Skeletal muscle cell (primary cell): ENCODE data around the gene OR52I2.

Source experiments
- DNase-seq: peaks from one replicate; pipeline ENCODE4 v3.0.0-alpha.2; 2010; ENCODE audit warnings: low read depth
- H3K4me3 ChIP-seq: 2 replicates; pipeline ENCODE4 v1.5.1; 2011; ENCODE audit warnings: low read depth, mild to moderate bottlenecking, control low read depth, low read length, moderate library complexity

The OR52I2 gene

GRCh38 chr11:4607096-4607495 is 25.6 kb downstream of the OR52I2 start:
- peak overlapping the region; percentile 73 for H3K4me3 ChIP-seq
- no peak for DNase-seq

- peak; percentile 85 for DNase-seq
- H3K4me3 ChIP-seq: peak within 1 kb of the TSS; percentile 73
These were observed 26.5 kb downstream of the OR52I2 start, which contains the start of gene TRIM68 for GRCh38 chr11:4607781-4608666. Gene TRIM68 (minus strand): TSS chr11:4608231. CDS start chr11:4605504, 2,727 bp downstream.

- DNase-seq: no peak
- H3K4me3 ChIP-seq: no peak overlapping the region
These were observed 28.9 kb downstream of the OR52I2 start for GRCh38 chr11:4610258-4610935.

- no peak overlapping the region for H3K4me3 ChIP-seq
- DNase-seq: no peak
These were observed 30.4 kb downstream of the OR52I2 start for GRCh38 chr11:4611986-4612385.

GRCh38 chr11:4615856-4616444 is 34.4 kb downstream of the OR52I2 start:
- no peak for DNase-seq
- no peak overlapping the region for H3K4me3 ChIP-seq

GRCh38 chr11:4619514-4619913 is 38.0 kb downstream of the OR52I2 start:
- H3K4me3 ChIP-seq: no peak overlapping the region
- DNase-seq: no peak

GRCh38 chr11:4626207-4627099 is 44.9 kb downstream of the OR52I2 start:
- H3K4me3 ChIP-seq: no peak overlapping the region
- peak; percentile 26 for DNase-seq

- no peak overlapping the region for H3K4me3 ChIP-seq
- no peak for DNase-seq
These were observed 54.6 kb downstream of the OR52I2 start for GRCh38 chr11:4636136-4636535.

- H3K4me3 ChIP-seq: no peak within 1 kb of the TSS
These were observed 55.6 kb downstream of the OR52I2 start, which contains the start of gene OR51D1 for GRCh38 chr11:4636962-4637661. Gene OR51D1 (plus strand): TSS chr11:4637477. CDS start chr11:4639791, 2,314 bp downstream.

GRCh38 chr11:4637662-4638047 is 56.1 kb downstream of the OR52I2 start:
- no peak for DNase-seq
- no peak overlapping the region for H3K4me3 ChIP-seq

More at GRCh38 chr11:4636962-4637661, 55.6 kb downstream of the OR52I2 start, which contains the start of gene OR51D1:
- peak; percentile 17 for DNase-seq

- no peak for DNase-seq
- no peak overlapping the region for H3K4me3 ChIP-seq
These were observed 58.4 kb downstream of the OR52I2 start for GRCh38 chr11:4639931-4640330.

- DNase-seq: no peak
- no peak overlapping the region for H3K4me3 ChIP-seq
These were observed 60.0 kb downstream of the OR52I2 start for GRCh38 chr11:4641501-4641900.

- no peak for DNase-seq
These were observed 60.5 kb downstream of the OR52I2 start for GRCh38 chr11:4642043-4642442.

More at GRCh38 chr11:4642043-4642442, 60.5 kb downstream of the OR52I2 start:
- H3K4me3 ChIP-seq: no peak overlapping the region
